Sigmoid colon (tissue), 4 donors: ENCODE measurements around the gene TAGAP.

ENCODE experiments used
- EP300 ChIP-seq, 4 donors: sonication (generic); formaldehyde crosslinking; IDR thresholded peaks; one replicate each; pipeline ENCODE4 v1.6.1; 2017; ENCODE audit warnings: antibody characterized with exemption in 4 of 4
- POLR2A ChIP-seq, 2 donors: fragments of 450-650 bp; IDR thresholded peaks; one replicate each; pipeline ENCODE4 v1.6.1; 2016; ENCODE audit warnings: antibody characterized with exemption in 2 of 2, mild to moderate bottlenecking in 2 of 2, moderate library complexity in 2 of 2
- TF ChIP-seq, protein P1 (sequence below), 4 experiments: fragments of 450-650 bp in 3 of 4; fragments of 200-600 bp in 1 of 4; IDR thresholded peaks; one replicate each; pipeline ENCODE4 v1.5.1; 2016 to 2019; ENCODE audit warnings: antibody characterized with exemption in 4 of 4, mild to moderate bottlenecking in 3 of 4, moderate library complexity in 2 of 4

- TF ChIP-seq, protein P1, sequence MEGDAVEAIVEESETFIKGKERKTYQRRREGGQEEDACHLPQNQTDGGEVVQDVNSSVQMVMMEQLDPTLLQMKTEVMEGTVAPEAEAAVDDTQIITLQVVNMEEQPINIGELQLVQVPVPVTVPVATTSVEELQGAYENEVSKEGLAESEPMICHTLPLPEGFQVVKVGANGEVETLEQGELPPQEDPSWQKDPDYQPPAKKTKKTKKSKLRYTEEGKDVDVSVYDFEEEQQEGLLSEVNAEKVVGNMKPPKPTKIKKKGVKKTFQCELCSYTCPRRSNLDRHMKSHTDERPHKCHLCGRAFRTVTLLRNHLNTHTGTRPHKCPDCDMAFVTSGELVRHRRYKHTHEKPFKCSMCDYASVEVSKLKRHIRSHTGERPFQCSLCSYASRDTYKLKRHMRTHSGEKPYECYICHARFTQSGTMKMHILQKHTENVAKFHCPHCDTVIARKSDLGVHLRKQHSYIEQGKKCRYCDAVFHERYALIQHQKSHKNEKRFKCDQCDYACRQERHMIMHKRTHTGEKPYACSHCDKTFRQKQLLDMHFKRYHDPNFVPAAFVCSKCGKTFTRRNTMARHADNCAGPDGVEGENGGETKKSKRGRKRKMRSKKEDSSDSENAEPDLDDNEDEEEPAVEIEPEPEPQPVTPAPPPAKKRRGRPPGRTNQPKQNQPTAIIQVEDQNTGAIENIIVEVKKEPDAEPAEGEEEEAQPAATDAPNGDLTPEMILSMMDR (IDR thresholded peaks at IDR 0.05): no peak
- TF ChIP-seq POLR2A (IDR thresholded peaks at IDR 0.05) (no peak), EP300 (IDR thresholded peaks at IDR 0.05) (no peak)
Observed at GRCh38 chr6:159047891-159048685, 3.3 kb upstream of the TAGAP start.
